Nephron (organoid): Measurements from ENCODE around the gene P2RX7.

Experiments
- H3K27ac Mint-ChIP-seq, 3 experiments: 2 replicates each; pipeline ENCODE4 v1.8.0; 2020; ENCODE audit warnings: mixed read lengths in 3 of 3, mild to moderate bottlenecking in 2 of 3, moderate library complexity in 1 of 3
- H3K27me3 Mint-ChIP-seq: 2 replicates; pipeline ENCODE4 v1.8.0; 2021; ENCODE audit warnings: low read depth, mild to moderate bottlenecking, moderate library complexity, mixed read lengths
- H3K36me3 Mint-ChIP-seq: 2 replicates; pipeline ENCODE4 v1.8.0; 2020; ENCODE audit warnings: low read depth, mixed read lengths
- H3K4me1 Mint-ChIP-seq: 2 replicates; pipeline ENCODE4 v1.8.0; 2020; ENCODE audit warnings: mixed read lengths
- H3K4me3 Mint-ChIP-seq, 3 experiments: 2 replicates each; pipeline ENCODE4 v1.8.0; 2020; ENCODE audit warnings: mild to moderate bottlenecking in 3 of 3, mixed read lengths in 3 of 3, moderate library complexity in 2 of 3
- H3K9me3 Mint-ChIP-seq: 2 replicates; pipeline ENCODE4 v1.8.0; 2020; ENCODE audit warnings: mixed read lengths
- TF ChIP-seq, protein P1 (sequence below), 3 experiments: fragments of 200-600 bp; sonication (generic); IDR thresholded peaks; one replicate each; pipeline ENCODE4 v1.5.0; 2021; ENCODE audit warnings: antibody characterized with exemption in 3 of 3; ENCODE audit not compliant: unreplicated experiment in 3 of 3

Gene P2RX7

DNA sequence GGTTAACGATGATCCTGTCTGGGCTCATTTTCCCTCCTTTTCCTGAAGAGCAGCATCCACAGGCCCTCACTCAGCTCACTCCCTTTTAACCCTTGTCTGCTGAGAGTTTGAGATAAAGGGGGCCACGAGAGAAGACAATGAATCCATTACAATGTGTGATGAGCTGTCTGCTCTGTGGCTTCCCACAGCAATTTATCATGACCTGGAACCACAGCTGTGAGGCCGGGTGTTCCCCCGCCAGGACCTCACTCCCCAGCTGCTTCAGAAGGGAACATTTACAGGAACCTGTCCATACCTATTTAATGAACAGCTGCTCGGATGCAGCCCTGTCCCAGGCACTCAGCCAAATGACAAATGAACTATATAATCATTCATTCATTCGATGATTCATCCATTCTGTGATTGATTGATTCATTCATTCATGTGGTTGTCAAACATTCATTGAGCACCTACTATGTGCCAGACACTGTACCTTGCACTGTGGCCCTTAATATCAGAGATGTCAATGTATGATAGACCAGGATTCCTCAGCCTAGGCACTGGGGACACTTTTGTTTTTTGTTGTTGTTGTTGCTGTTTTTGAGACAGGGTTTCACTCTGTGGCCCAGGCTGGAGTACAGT is 18.5 kb upstream of the P2RX7 start:
- TF ChIP-seq, protein P1, sequence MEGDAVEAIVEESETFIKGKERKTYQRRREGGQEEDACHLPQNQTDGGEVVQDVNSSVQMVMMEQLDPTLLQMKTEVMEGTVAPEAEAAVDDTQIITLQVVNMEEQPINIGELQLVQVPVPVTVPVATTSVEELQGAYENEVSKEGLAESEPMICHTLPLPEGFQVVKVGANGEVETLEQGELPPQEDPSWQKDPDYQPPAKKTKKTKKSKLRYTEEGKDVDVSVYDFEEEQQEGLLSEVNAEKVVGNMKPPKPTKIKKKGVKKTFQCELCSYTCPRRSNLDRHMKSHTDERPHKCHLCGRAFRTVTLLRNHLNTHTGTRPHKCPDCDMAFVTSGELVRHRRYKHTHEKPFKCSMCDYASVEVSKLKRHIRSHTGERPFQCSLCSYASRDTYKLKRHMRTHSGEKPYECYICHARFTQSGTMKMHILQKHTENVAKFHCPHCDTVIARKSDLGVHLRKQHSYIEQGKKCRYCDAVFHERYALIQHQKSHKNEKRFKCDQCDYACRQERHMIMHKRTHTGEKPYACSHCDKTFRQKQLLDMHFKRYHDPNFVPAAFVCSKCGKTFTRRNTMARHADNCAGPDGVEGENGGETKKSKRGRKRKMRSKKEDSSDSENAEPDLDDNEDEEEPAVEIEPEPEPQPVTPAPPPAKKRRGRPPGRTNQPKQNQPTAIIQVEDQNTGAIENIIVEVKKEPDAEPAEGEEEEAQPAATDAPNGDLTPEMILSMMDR (IDR thresholded peaks at IDR 0.05; ENCODE audit: unreplicated experiment in 3 of 3), result no peak
- peaks cover 16% of the 10 kb centered on the region for H3K27me3 Mint-ChIP-seq
- no peak overlapping the region for H3K27ac Mint-ChIP-seq
- H3K4me1 Mint-ChIP-seq, result no peaks in the 10 kb centered on the region
- no peaks in the 10 kb centered on the region for H3K36me3 Mint-ChIP-seq
- H3K9me3 Mint-ChIP-seq, result no peaks in the 10 kb centered on the region
- no peak overlapping the region for H3K4me3 Mint-ChIP-seq

DNA sequence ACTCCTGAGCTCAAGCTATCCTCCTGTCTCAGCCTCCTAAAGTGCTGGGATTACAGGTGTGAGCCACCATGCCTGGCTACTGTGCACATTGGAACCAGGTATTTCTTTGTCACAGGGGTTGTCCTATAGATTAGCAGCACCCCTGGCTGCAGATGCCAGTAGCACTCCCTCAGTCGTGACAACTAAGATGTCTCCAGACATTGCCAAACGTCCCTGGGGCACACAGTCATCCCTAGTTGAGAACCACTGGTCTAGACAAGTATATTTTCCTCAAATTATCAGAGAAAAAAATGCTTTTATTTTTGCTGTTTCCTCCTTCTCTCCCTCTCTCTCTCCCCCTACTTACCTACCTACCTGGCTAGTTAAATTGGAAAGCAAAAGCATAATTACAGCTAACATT is 17.9 kb upstream of the P2RX7 start:
- H3K27ac Mint-ChIP-seq, result no peak overlapping the region
- no peaks in the 10 kb centered on the region for H3K4me1 Mint-ChIP-seq
- TF ChIP-seq, protein P1 (IDR thresholded peaks at IDR 0.05; ENCODE audit: unreplicated experiment in 3 of 3), result no peak
- no peaks in the 10 kb centered on the region for H3K36me3 Mint-ChIP-seq
- no peak overlapping the region for H3K4me3 Mint-ChIP-seq
- H3K27me3 Mint-ChIP-seq, result peaks cover 19% of the 10 kb centered on the region
- H3K9me3 Mint-ChIP-seq, result no peaks in the 10 kb centered on the region

DNA sequence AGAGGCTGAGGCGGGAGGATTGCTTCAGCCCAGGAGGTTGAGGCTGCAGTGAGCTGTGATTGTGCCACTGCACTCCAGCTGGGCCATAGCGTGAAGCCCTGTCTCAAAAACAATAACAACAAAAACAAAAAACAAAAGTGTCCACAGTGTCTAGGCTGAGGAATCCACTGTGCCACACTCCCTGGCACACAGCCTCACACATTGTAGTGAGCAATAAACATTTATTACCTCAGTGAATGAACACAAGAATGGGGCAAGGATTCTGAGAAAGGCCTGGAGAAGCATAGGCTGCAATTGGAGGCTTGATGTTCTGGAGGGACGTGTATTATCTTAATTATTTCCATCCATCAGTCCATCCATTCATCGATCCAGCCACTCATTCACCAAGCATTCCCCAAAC is 17.1 kb upstream of the P2RX7 start:
- Mint-ChIP-seq H3K36me3 (no peaks in the 10 kb centered on the region), H3K27me3 (peaks cover 19% of the 10 kb centered on the region), H3K4me3 (no peak overlapping the region), H3K9me3 (no peaks in the 10 kb centered on the region), H3K27ac (no peak overlapping the region), H3K4me1 (no peaks in the 10 kb centered on the region)
- TF ChIP-seq, protein P1 (IDR thresholded peaks at IDR 0.05; ENCODE audit: unreplicated experiment in 3 of 3), result no peak

DNA sequence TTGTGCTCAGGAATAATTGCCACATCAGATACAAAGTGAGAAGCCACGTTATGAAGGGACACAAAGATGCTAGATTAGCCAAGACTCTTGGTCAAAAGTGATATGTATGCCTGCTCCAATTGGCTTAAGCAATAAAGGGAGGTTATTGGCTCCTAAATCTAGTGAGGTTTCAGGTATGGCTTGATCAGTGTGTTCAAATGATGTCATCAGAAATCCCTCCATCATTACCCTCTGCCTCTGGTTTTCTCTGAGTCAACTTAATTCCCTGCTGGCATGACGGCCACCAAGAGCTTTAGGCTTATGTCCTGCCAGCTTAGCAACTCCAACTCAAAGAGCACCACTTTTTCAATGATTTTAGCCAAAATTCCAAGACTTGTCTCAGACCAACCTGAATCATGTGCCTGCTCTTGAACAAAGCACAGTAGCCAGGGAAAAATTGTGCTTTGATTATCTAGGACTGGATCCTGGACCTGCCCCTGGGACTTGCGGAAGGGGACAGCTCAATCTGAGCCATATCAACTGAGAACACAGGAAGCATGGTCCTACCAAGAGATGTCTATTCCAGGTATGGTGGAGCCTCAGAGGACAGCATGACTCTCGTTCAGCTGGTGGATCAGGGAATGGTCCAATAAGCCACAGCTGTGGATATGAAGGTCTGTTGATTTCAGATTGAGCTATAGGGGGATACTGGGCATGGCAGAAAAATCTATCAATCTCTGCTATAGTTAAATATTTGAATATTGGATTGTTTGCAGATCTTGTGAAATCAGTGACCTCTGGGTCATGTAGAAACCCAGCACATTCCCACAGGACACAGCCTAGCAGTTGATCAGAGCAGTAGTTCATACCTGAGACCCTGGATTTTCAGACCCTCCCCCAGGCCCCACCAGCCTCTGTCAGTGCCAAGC is 16.1 kb upstream of the P2RX7 start:
- H3K4me1 Mint-ChIP-seq, result no peaks in the 10 kb centered on the region
- H3K36me3 Mint-ChIP-seq, result no peaks in the 10 kb centered on the region
- H3K9me3 Mint-ChIP-seq, result no peaks in the 10 kb centered on the region
- peaks cover 27% of the 10 kb centered on the region for H3K27me3 Mint-ChIP-seq
- H3K27ac Mint-ChIP-seq, result no peak overlapping the region
- TF ChIP-seq, protein P1 (IDR thresholded peaks at IDR 0.05; ENCODE audit: unreplicated experiment in 3 of 3), result no peak
- H3K4me3 Mint-ChIP-seq, result no peak overlapping the region

DNA sequence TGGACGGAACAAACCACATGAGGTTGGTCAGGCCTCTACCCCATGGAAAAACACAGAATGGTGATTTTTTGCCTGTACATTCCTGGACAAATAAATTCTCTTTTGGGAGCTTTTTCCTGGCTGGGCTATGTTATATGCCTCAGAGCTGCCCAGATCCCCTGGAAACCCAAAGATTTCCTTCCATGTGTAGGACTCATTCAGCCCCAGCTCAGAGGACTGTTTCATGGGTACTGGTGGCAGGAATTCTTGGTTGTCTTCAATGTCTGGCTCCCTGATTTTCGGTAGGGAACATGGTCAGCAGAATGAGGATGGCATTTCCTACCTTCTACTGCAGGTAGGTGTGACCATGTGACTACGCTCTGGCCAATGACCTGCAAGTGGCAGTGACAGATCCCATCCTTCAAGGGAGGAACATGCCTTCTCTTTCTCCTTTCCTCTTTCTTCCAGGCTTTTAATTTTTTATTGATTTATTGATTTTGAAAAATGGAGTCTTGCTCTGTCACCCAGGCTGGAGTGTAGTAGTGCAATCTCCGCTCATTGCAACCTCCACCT is 15.4 kb upstream of the P2RX7 start:
- peaks cover 33% of the 10 kb centered on the region for H3K27me3 Mint-ChIP-seq
- no peak overlapping the region for H3K4me3 Mint-ChIP-seq
- TF ChIP-seq, protein P1 (IDR thresholded peaks at IDR 0.05; ENCODE audit: unreplicated experiment in 3 of 3), result no peak
- H3K36me3 Mint-ChIP-seq, result no peaks in the 10 kb centered on the region
- H3K27ac Mint-ChIP-seq, result no peak overlapping the region
- H3K9me3 Mint-ChIP-seq, result no peaks in the 10 kb centered on the region
- H3K4me1 Mint-ChIP-seq, result no peaks in the 10 kb centered on the region
